GM12872 (cell line): Measurements from ENCODE around the gene RILPL1.

Source experiments
- TF ChIP-seq, protein P1 (sequence below): IDR thresholded peaks from 3 replicates; pipeline ENCODE4 v1.5.1; 2011; ENCODE audit warnings: low read depth, mild to moderate bottlenecking, low read length, moderate library complexity; ENCODE audit not compliant: insufficient read depth

The RILPL1 gene

DNA sequence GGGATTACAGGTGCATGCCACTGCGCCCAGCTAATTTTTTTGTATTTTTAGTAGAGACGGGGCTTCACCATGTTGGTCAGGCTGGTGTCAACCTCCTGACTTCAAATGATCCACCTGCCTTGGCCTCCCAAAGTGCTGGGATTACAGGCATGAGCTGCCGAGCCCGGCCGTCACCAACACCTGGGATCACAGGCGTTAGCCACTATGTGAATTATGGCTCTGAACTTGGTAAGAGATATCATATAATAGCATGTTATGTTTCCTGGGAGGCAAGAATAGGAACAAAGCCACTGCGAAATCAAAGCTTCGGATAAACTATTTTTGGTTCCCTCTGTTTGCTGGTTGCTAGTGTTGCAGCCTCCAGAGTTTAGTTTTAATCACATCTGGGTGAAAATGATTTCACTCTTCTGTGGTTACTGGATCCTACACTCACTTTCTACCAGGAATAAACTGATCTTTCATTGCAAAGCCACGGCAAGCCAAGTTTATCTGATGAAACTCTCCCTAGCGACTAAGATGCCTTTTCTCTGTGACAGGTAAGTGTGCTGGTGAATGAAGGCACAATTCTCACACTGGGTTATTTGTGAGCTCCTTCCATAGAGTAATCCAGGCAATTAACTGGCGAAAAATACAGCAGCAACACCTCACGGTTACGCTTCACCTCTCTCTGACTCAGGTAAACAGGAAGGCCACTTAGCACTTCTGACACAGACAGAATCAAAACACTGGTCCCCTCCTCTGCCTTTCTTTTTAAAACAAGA, 58.9 kb downstream of the RILPL1 start:
- TF ChIP-seq, protein P1, sequence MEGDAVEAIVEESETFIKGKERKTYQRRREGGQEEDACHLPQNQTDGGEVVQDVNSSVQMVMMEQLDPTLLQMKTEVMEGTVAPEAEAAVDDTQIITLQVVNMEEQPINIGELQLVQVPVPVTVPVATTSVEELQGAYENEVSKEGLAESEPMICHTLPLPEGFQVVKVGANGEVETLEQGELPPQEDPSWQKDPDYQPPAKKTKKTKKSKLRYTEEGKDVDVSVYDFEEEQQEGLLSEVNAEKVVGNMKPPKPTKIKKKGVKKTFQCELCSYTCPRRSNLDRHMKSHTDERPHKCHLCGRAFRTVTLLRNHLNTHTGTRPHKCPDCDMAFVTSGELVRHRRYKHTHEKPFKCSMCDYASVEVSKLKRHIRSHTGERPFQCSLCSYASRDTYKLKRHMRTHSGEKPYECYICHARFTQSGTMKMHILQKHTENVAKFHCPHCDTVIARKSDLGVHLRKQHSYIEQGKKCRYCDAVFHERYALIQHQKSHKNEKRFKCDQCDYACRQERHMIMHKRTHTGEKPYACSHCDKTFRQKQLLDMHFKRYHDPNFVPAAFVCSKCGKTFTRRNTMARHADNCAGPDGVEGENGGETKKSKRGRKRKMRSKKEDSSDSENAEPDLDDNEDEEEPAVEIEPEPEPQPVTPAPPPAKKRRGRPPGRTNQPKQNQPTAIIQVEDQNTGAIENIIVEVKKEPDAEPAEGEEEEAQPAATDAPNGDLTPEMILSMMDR = no peak

DNA sequence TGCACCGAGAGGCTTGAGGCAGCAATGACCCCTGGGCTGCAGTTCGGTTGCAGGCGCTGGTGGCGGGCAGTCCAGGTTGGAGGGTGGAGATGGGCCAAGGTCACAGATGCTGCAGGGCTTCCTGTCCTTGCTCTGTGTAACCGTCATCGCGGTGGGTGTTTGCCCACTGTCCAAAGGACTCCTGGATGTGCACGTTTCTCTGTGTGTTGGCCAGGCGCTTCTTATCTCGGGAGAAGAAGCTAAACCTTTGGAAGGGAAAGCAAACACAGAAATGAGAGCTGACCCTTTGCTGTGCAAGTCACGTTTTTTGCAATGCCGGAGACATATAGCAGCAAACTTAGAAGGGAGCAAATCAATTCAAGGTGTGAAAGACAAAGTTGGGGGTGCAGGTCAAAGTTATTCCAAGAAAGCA, 61.1 kb downstream of the RILPL1 start:
- TF ChIP-seq, protein P1 = no peak

GRCh38 chr12:123471374-123472068, 62.0 kb downstream of the RILPL1 start:
- TF ChIP-seq, protein P1 = no peak

DNA sequence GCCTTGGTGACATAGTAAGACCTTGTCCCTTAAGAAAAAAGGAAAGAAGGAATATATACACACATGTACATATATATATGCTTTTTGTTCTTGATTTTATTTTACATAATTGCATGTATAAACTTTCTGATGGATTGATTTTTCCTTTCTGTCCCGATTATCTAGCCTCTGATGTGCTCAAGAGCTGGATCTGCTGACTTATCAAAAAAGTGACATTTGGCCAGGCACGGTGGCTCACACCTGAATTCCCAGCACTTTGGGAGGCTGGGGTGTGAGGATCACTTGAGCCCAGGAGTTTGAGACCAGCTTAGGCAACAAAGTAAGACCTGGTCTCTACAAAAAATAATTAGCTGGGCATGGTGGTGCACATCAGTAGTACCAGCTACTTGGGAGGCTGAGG, 63.5 kb downstream of the RILPL1 start:
- TF ChIP-seq, protein P1 = no peak

DNA sequence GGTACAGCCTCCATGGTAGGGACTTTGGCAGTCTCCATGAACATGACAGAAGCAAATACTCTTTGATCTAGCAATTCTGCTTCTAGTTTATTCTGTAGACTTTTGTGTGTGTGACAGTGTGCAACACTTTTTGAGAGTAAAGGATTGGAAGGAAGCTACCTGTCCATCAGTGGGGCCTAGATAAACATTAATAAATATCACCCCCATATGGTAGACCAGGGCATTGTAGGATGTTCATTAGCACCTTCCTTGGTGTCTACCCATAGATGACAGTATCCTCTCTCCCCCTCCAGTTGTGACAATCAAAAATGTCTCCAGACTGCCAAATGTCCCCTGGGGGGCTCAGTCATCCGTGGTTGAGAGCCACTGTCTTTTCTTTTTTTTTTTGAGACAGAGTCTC, 64.7 kb downstream of the RILPL1 start:
- TF ChIP-seq, protein P1 = peak; percentile 56

DNA sequence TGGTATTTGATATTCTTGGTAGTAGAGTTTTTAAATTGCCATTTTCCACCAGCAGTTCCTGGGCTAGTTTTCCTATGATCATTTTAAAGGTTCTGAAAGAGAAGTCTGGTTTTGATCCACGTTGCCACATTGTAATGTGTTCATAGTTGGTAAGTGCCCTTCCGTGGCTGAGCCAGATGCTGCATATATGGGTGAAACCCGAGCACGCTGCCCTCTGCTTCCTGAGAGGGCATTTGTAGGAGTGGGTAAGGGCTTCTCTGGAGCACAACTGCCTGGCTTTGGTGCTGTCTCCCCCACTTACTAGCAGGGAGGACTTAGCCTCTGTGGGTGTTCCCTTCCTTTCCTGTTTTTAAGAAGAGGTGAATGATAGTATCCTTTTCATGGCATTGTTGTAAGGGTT, 68.4 kb downstream of the RILPL1 start:
- TF ChIP-seq, protein P1 = no peak

- TF ChIP-seq, protein P1 = no peak
These were observed 75.3 kb downstream of the RILPL1 start, which contains the start of gene SNRNP35 for GRCh38 chr12:123457980-123458779. Gene SNRNP35 (plus strand): TSS chr12:123458139. CDS start chr12:123465541, 7,402 bp downstream.
